ENCODE measurements around the gene DGCR6. TPM values are rescaled to one million over a fixed set of nuclear protein-coding genes. Genes with fewer than 3 reads are reported as not detected.
"Not testable (repeated sequence)": the region's sequence is repeated elsewhere in the genome, so short reads cannot be mapped to it uniquely, and the experiment has no call there.

DGCR6 gene
- total RNA-seq, 2 experiments from 2014 or later = 4.5 to 4.6 TPM

GRCh38 chr22:18956956-18957355, 50.8 kb downstream of the DGCR6 start:
- H3K4me1 ChIP-seq (ENCODE audit: insufficient read depth, low read length, poor library complexity, severe bottlenecking); H3K4me3 ChIP-seq (ENCODE audit: low read depth, low read length, poor library complexity, severe bottlenecking); H3K27ac ChIP-seq (ENCODE audit: low read depth, low read length, poor library complexity, severe bottlenecking); DNase-seq (ENCODE audit: low spot score); BruUV-seq (replicated peaks); H3K9me3 ChIP-seq (ENCODE audit: low read length); H4K20me1 ChIP-seq (ENCODE audit: insufficient read depth, low read length); POLR2A ChIA-PET; H3K79me2 ChIP-seq (ENCODE audit: insufficient read depth, low read depth, low read length); intact Hi-C loops (cut with micrococcal nuclease; ENCODE audit: unreplicated experiment); H2AFZ ChIP-seq (ENCODE audit: low read length); H3K4me2 ChIP-seq (ENCODE audit: low read length); H3K9me2 ChIP-seq (ENCODE audit: insufficient read depth, low read length); H3K36me3 ChIP-seq (ENCODE audit: insufficient read depth, low read length): not testable (repeated sequence)
- CTCF ChIA-PET (ENCODE audit: unreplicated experiment) = interaction anchor here (0.6 kb wide), 1 partner anchor 221 kb away, joined by 12 read pairs; the partner anchor contains the start of gene SLC25A1

GRCh38 chr22:18957621-18958320, 51.7 kb downstream of the DGCR6 start:
- H3K9me3 ChIP-seq (ENCODE audit: low read length); DNase-seq (ENCODE audit: low spot score); H3K9me2 ChIP-seq (ENCODE audit: insufficient read depth, low read length); CTCF ChIA-PET (ENCODE audit: unreplicated experiment); POLR2A ChIA-PET; H3K79me2 ChIP-seq (ENCODE audit: insufficient read depth, low read depth, low read length); H3K4me3 ChIP-seq (ENCODE audit: low read depth, low read length, poor library complexity, severe bottlenecking); H3K36me3 ChIP-seq (ENCODE audit: insufficient read depth, low read length); BruUV-seq (replicated peaks); H3K27ac ChIP-seq (ENCODE audit: low read depth, low read length, poor library complexity, severe bottlenecking); H2AFZ ChIP-seq (ENCODE audit: low read length); intact Hi-C loops (cut with micrococcal nuclease; ENCODE audit: unreplicated experiment); H4K20me1 ChIP-seq (ENCODE audit: insufficient read depth, low read length); H3K4me2 ChIP-seq (ENCODE audit: low read length); H3K4me1 ChIP-seq (ENCODE audit: insufficient read depth, low read length, poor library complexity, severe bottlenecking): not testable (repeated sequence)

GRCh38 chr22:18958321-18958705, 52.2 kb downstream of the DGCR6 start:
- H3K79me2 ChIP-seq (ENCODE audit: insufficient read depth, low read depth, low read length); H3K4me1 ChIP-seq (ENCODE audit: insufficient read depth, low read length, poor library complexity, severe bottlenecking); POLR2A ChIA-PET; DNase-seq (ENCODE audit: low spot score); H3K4me3 ChIP-seq (ENCODE audit: low read depth, low read length, poor library complexity, severe bottlenecking); H4K20me1 ChIP-seq (ENCODE audit: insufficient read depth, low read length); H3K27ac ChIP-seq (ENCODE audit: low read depth, low read length, poor library complexity, severe bottlenecking); H3K9me2 ChIP-seq (ENCODE audit: insufficient read depth, low read length); intact Hi-C loops (cut with micrococcal nuclease; ENCODE audit: unreplicated experiment); H3K4me2 ChIP-seq (ENCODE audit: low read length); H3K9me3 ChIP-seq (ENCODE audit: low read length); H2AFZ ChIP-seq (ENCODE audit: low read length); BruUV-seq (replicated peaks); CTCF ChIA-PET (ENCODE audit: unreplicated experiment); H3K36me3 ChIP-seq (ENCODE audit: insufficient read depth, low read length): not testable (repeated sequence)

GRCh38 chr22:18958738-18959137, 52.6 kb downstream of the DGCR6 start:
- CTCF ChIA-PET (ENCODE audit: unreplicated experiment) = not testable (repeated sequence)

GRCh38 chr22:18959266-18959665, 53.1 kb downstream of the DGCR6 start:
- H3K9me2 ChIP-seq (ENCODE audit: insufficient read depth, low read length); H3K4me3 ChIP-seq (ENCODE audit: low read depth, low read length, poor library complexity, severe bottlenecking); H3K27ac ChIP-seq (ENCODE audit: low read depth, low read length, poor library complexity, severe bottlenecking); H3K4me1 ChIP-seq (ENCODE audit: insufficient read depth, low read length, poor library complexity, severe bottlenecking); POLR2A ChIA-PET; DNase-seq (ENCODE audit: low spot score); BruUV-seq (replicated peaks); H2AFZ ChIP-seq (ENCODE audit: low read length); H3K4me2 ChIP-seq (ENCODE audit: low read length); H3K79me2 ChIP-seq (ENCODE audit: insufficient read depth, low read depth, low read length); H4K20me1 ChIP-seq (ENCODE audit: insufficient read depth, low read length); H3K9me3 ChIP-seq (ENCODE audit: low read length); H3K36me3 ChIP-seq (ENCODE audit: insufficient read depth, low read length); CTCF ChIA-PET (ENCODE audit: unreplicated experiment); intact Hi-C loops (cut with micrococcal nuclease; ENCODE audit: unreplicated experiment): not testable (repeated sequence)

More at GRCh38 chr22:18958738-18959137, 52.6 kb downstream of the DGCR6 start:
- H2AFZ ChIP-seq (ENCODE audit: low read length); H4K20me1 ChIP-seq (ENCODE audit: insufficient read depth, low read length); H3K9me2 ChIP-seq (ENCODE audit: insufficient read depth, low read length); intact Hi-C loops (cut with micrococcal nuclease; ENCODE audit: unreplicated experiment); H3K4me2 ChIP-seq (ENCODE audit: low read length); H3K79me2 ChIP-seq (ENCODE audit: insufficient read depth, low read depth, low read length); H3K4me3 ChIP-seq (ENCODE audit: low read depth, low read length, poor library complexity, severe bottlenecking); DNase-seq (ENCODE audit: low spot score); H3K9me3 ChIP-seq (ENCODE audit: low read length); H3K36me3 ChIP-seq (ENCODE audit: insufficient read depth, low read length); H3K27ac ChIP-seq (ENCODE audit: low read depth, low read length, poor library complexity, severe bottlenecking); POLR2A ChIA-PET; H3K4me1 ChIP-seq (ENCODE audit: insufficient read depth, low read length, poor library complexity, severe bottlenecking); BruUV-seq (replicated peaks): not testable (repeated sequence)

- H2AFZ ChIP-seq (ENCODE audit: low read length); H3K4me3 ChIP-seq (ENCODE audit: low read depth, low read length, poor library complexity, severe bottlenecking); POLR2A ChIA-PET; H3K79me2 ChIP-seq (ENCODE audit: insufficient read depth, low read depth, low read length); H3K9me2 ChIP-seq (ENCODE audit: insufficient read depth, low read length); H3K36me3 ChIP-seq (ENCODE audit: insufficient read depth, low read length); BruUV-seq (replicated peaks); H3K4me2 ChIP-seq (ENCODE audit: low read length); DNase-seq (ENCODE audit: low spot score); H4K20me1 ChIP-seq (ENCODE audit: insufficient read depth, low read length); CTCF ChIA-PET (ENCODE audit: unreplicated experiment); H3K4me1 ChIP-seq (ENCODE audit: insufficient read depth, low read length, poor library complexity, severe bottlenecking); H3K27ac ChIP-seq (ENCODE audit: low read depth, low read length, poor library complexity, severe bottlenecking); intact Hi-C loops (cut with micrococcal nuclease; ENCODE audit: unreplicated experiment); H3K9me3 ChIP-seq (ENCODE audit: low read length): not testable (repeated sequence)
Measured at GRCh38 chr22:18959741-18960140, 53.6 kb downstream of the DGCR6 start.
